Measurements from ENCODE around the gene ABCC12.

GRCh38 chr16:48156790-48157209 is 1.0 kb upstream of the ABCC12 start:
- TF ChIP-seq CTCF (IDR thresholded peaks at IDR 0.05; ENCODE audit: poor library complexity, severe bottlenecking) = peak; percentile 93
- TF ChIP-seq EZH2 (IDR thresholded peaks at IDR 0.05; ENCODE audit: borderline replicate concordance, insufficient read depth, low read length, poor library complexity, severe bottlenecking) = no peak
- no peak for TF ChIP-seq POLR2AphosphoS5 (IDR thresholded peaks at IDR 0.05)

Measured in neural cell (in vitro differentiated cells).